Measurements from ENCODE around the gene FBXW7. TPM values are rescaled to one million over a fixed set of nuclear protein-coding genes. Genes with fewer than 3 reads are reported as not detected.

Gene FBXW7
- total and polyA plus RNA-seq, 2 of the 8 experiments (the other 6 are each of a cell fraction or from before 2014, with no cell fraction given), result 6.0 to 26.7 TPM

GRCh38 chr4:152369203-152369901 is 166.5 kb downstream of the FBXW7 start:
- Histone ChIP-seq H3K4me1 (replicated peaks in 1 of 4; ENCODE audit: control insufficient read depth in 3 of 4, insufficient read depth in 4 of 4, low read length in 3 of 4) (no peaks in the 10 kb centered on the region), H3K4ac (replicated peaks; ENCODE audit: insufficient read length, low read depth, low read length) (no peak overlapping the region), H3K23me2 (ENCODE audit: low read depth, low read length) (no peaks in the 10 kb centered on the region), H2BK15ac (ENCODE audit: low read length) (no peak overlapping the region), H3K36me3 (ENCODE audit: control insufficient read depth in 2 of 4, insufficient read depth in 4 of 4, low read length in 3 of 4) (no peaks in the 10 kb centered on the region), H3K9ac (replicated peaks in 1 of 4; ENCODE audit: extremely low read depth in 1 of 4, low read depth in 3 of 4, low read length in 3 of 4) (no peak overlapping the region), H2BK5ac (ENCODE audit: low read depth, low read length) (no peak overlapping the region), H3K18ac (ENCODE audit: extremely low read depth, low read length) (no peak overlapping the region), H4K5ac (ENCODE audit: insufficient read length, low read depth, low read length) (no peak overlapping the region), H4K8ac (ENCODE audit: extremely low read depth, insufficient read depth, low read length) (no peak overlapping the region), H2BK12ac (ENCODE audit: low read depth, low read length) (no peak overlapping the region), H3K27ac (ENCODE audit: low read depth, low read length) (no peak overlapping the region), H3K14ac (ENCODE audit: insufficient read length) (no peak overlapping the region), H4K20me1 (replicated peaks in 1 of 2; ENCODE audit: control insufficient read depth in 1 of 2, insufficient read depth in 2 of 2, low read length in 2 of 2) (no peaks in the 10 kb centered on the region), H3K79me2 (ENCODE audit: control insufficient read depth in 1 of 2, insufficient read depth in 2 of 2, low read length in 2 of 2) (no peaks in the 10 kb centered on the region), H4K91ac (replicated peaks; ENCODE audit: insufficient read length, low read length) (no peak overlapping the region), H3K23ac (ENCODE audit: insufficient read length) (no peak overlapping the region), H3K79me1 (ENCODE audit: low read depth, low read length) (no peaks in the 10 kb centered on the region), H2AK5ac (ENCODE audit: low read depth, low read length) (no peak overlapping the region), H3K27me3 (replicated peaks in 1 of 4; ENCODE audit: control insufficient read depth in 3 of 4, extremely low read depth in 1 of 4, insufficient read depth in 3 of 4, low read length in 3 of 4) (no peaks in the 10 kb centered on the region), H3K4me2 (ENCODE audit: insufficient read depth in 1 of 2, low read depth in 2 of 2, low read length in 2 of 2) (no peak overlapping the region), H2AFZ (ENCODE audit: low read length) (no peak overlapping the region), H3K4me3 (ENCODE audit: extremely low read depth in 1 of 4, insufficient read depth in 2 of 4, low read depth in 3 of 4, low read length in 4 of 4) (no peak overlapping the region), H2BK120ac (replicated peaks; ENCODE audit: low read depth, low read length) (no peak overlapping the region), H3K56ac (replicated peaks; ENCODE audit: insufficient read length, low read depth, low read length) (no peak overlapping the region), H3K9me3 (ENCODE audit: insufficient read depth in 2 of 2, low read depth in 1 of 2, low read length in 1 of 2) (no peaks in the 10 kb centered on the region), H2BK20ac (ENCODE audit: low read length) (no peak overlapping the region)
- FAIRE-seq, result no peak
- 91% methylated on average over 8 of the region's 8 CpGs; no CpG with 5 or more reads in 1 of the 2 experiments for WGBS, 2 experiments (ENCODE audit: extremely low coverage in 1 of 2, insufficient coverage in 1 of 2, insufficient read length in 1 of 2, insufficient replicate concordance in 2 of 2, low coverage in 1 of 2, low lambda C conversion rate in 2 of 2, missing lambda C conversion rate in 1 of 2)
- TF ChIP-seq CHD2 (IDR thresholded peaks at IDR 0.05; ENCODE audit: low read length) (no peak), ZNF274 (IDR thresholded peaks at IDR 0.05; ENCODE audit: borderline replicate concordance, extremely low read depth, low read length) (no peak), CBX5 (IDR thresholded peaks at IDR 0.05; ENCODE audit: low read depth, low read length) (no peak), EZH2 (IDR thresholded peaks at IDR 0.05; ENCODE audit: low read depth, low read length, severe bottlenecking) (no peak), ATF2 (IDR thresholded peaks at IDR 0.05; ENCODE audit: low read length) (no peak), BACH1 (IDR thresholded peaks at IDR 0.05; ENCODE audit: low read length) (no peak), RXRA (IDR thresholded peaks at IDR 0.05; ENCODE audit: insufficient read depth, low read depth, low read length) (no peak)
- DNase-seq (ENCODE audit: low read depth in 1 of 2, low spot score in 2 of 2), result no peak
- POLR2A ChIA-PET (ENCODE audit: partially characterized antibody), result no interaction called here
- CTCF ChIA-PET (ENCODE audit: partially characterized antibody), result interaction anchor here (1.2 kb wide), 1 partner anchor 319 kb away, joined by 3 read pairs; no protein-coding TSS in a partner anchor
